K562 (cell line): ENCODE results near the gene TMEM184B. TPM values are rescaled to one million over a fixed set of nuclear protein-coding genes. Genes with fewer than 3 reads are reported as not detected.

Experiments used
- ATAC-seq: fragments of 200-7000 bp; cut with Tn5 transposase; 3 replicates; pipeline ENCODE4 v1.9.1; 2020; ENCODE audit warnings: moderate library complexity
- BruUV-seq: library from RNA; stranded (reverse); fragments of 400-500 nt; replicated peaks from 2 replicates; lab custom pipeline; 2021; lab: Mats Ljungman, UMichigan
- CTCF ChIA-PET: fragments of 300-600 bp; formaldehyde crosslinking; extraction: SDS; loops from one replicate; lab custom pipeline; 2021; ENCODE audit warnings: low intra/inter-chr PET ratio; lab: Yijun Ruan, JAX
- POLR2A ChIA-PET: fragments of 300-600, 350-650 bp; sonication (Branson Sonifier 250); formaldehyde crosslinking; extraction: SDS; loops from one replicate; lab custom pipeline; 2021; ENCODE audit warnings: antibody characterized with exemption, inconsistent platforms; lab: Yijun Ruan, JAX
- DNase-seq, 4 experiments: peaks; one replicate each; pipeline versions ENCODE4 v3.0.0 to v3.0.0-alpha.2; 2011 to 2018; ENCODE audit warnings: low spot score in 3 of 4, mixed read lengths in 3 of 4; ENCODE audit errors: extremely low read depth in 1 of 4
- FAIRE-seq: peaks from 2 replicates; lab custom pipeline; 2011; peaks lifted over from hg19 to GRCh38; lab: Jason Lieb, UNC
- H2AFZ ChIP-seq: 2 replicates; pipeline ENCODE4 v1.6.0; 2011; ENCODE audit warnings: low read depth, low read length, control low read depth, inconsistent platforms
- H3K27ac ChIP-seq: fragments of 200-600 bp; 3 replicates; pipeline ENCODE4 v1.8.0; 2011; ENCODE audit warnings: low read depth, mild to moderate bottlenecking, control low read depth, inconsistent platforms, low read length, moderate library complexity, mixed read lengths; ENCODE audit errors: extremely low read depth
- H3K27me3 ChIP-seq, 2 experiments: fragments of 300-600 bp in 1 of 2; 2 replicates in 1 of 2; 3 replicates in 1 of 2; pipeline versions ENCODE4 v1.6.0 to v1.8.0; 2011; ENCODE audit warnings: inconsistent platforms in 2 of 2, low read length in 2 of 2, mild to moderate bottlenecking in 1 of 2, mixed read lengths in 1 of 2, moderate library complexity in 1 of 2; ENCODE audit not compliant: control insufficient read depth in 2 of 2, insufficient read depth in 2 of 2
- H3K36me3 ChIP-seq: fragments of 300-600 bp; 3 replicates; pipeline ENCODE4 v1.8.0; 2011; ENCODE audit warnings: mild to moderate bottlenecking, low read length, inconsistent platforms; ENCODE audit not compliant: control insufficient read depth, insufficient read depth
- H3K4me1 ChIP-seq, 2 experiments: fragments of 200-600 bp in 1 of 2; replicated peaks in 1 of 2; 2 replicates in 1 of 2; 3 replicates in 1 of 2; pipeline versions ENCODE4 v1.5.1 to v1.8.0; 2011; ENCODE audit warnings: inconsistent platforms in 2 of 2, low read length in 2 of 2, mild to moderate bottlenecking in 1 of 2, mixed read lengths in 1 of 2, moderate library complexity in 1 of 2; ENCODE audit not compliant: control insufficient read depth in 2 of 2, insufficient read depth in 2 of 2
- H3K4me2 ChIP-seq: 2 replicates; pipeline ENCODE4 v1.6.1; 2011; ENCODE audit warnings: low read length, control low read depth, inconsistent platforms, mixed read lengths; ENCODE audit not compliant: insufficient read depth
- H3K4me3 ChIP-seq: fragments of 200-600 bp; sonication (generic), shearing (Covaris generic); 2 replicates; pipeline ENCODE4 v1.5.1; 2016; ENCODE audit warnings: control low read depth, inconsistent platforms
- H3K79me2 ChIP-seq: fragments of 200-600 bp; 3 replicates; pipeline ENCODE4 v1.8.0; 2011; ENCODE audit warnings: low read length, inconsistent platforms; ENCODE audit not compliant: control insufficient read depth, insufficient read depth
- H3K9ac ChIP-seq, 2 experiments: 2 replicates each; pipeline versions ENCODE4 v1.6.0 to v1.6.1; 2011; ENCODE audit warnings: low read depth in 2 of 2, low read length in 2 of 2, control low read depth in 1 of 2, inconsistent platforms in 1 of 2, mild to moderate bottlenecking in 1 of 2, mixed read lengths in 1 of 2; ENCODE audit not compliant: insufficient read depth in 1 of 2
- H3K9me1 ChIP-seq: one replicate; pipeline ENCODE4 v1.6.0; 2011; ENCODE audit warnings: inconsistent platforms, mild to moderate bottlenecking, low read length, moderate library complexity; ENCODE audit not compliant: control insufficient read depth, insufficient read depth
- H3K9me3 ChIP-seq: replicated peaks from 2 replicates; pipeline ENCODE4 v1.5.1; 2011; ENCODE audit warnings: low read depth, low read length, inconsistent platforms; ENCODE audit not compliant: control insufficient read depth, insufficient read depth
- H4K20me1 ChIP-seq: replicated peaks from 2 replicates; pipeline ENCODE4 v1.6.1; 2011; ENCODE audit warnings: low read length, inconsistent platforms, mixed read lengths; ENCODE audit not compliant: control insufficient read depth, insufficient read depth
- BHLHE40 ChIP-seq: IDR thresholded peaks from 2 replicates; pipeline ENCODE4 v1.6.1; 2011; ENCODE audit warnings: low read length, improper control_type of control experiment
- SMC3 ChIP-seq: conservative IDR thresholded peaks from 2 replicates; pipeline ENCODE4 v1.6.1; 2011; ENCODE audit warnings: low read depth, low read length, improper control_type of control experiment; ENCODE audit not compliant: insufficient read depth
- ZNF124 ChIP-seq: sonication (generic); formaldehyde crosslinking; IDR thresholded peaks from 2 replicates; pipeline ENCODE4 v1.8.1; 2022; ENCODE audit warnings: missing genetic modification reagents
- WGBS: fragments of 100-300 bp; shearing (Covaris generic); methylation state at CpG from one replicate; pipeline ENCODE4 v1.1.6; 2016; ENCODE audit warnings: low coverage, mixed read lengths; ENCODE audit not compliant: insufficient coverage; ENCODE audit errors: missing lambda C conversion rate; 5-methylcytosine and 5-hydroxymethylcytosine counted together
- in situ Hi-C: fragments of 300-500 bp; cut with MboI; formaldehyde crosslinking; loops from 4 replicates; pipeline ENCODE4 v1.15.0; 2018; ENCODE audit warnings: inconsistent platforms, mixed read lengths
- intact Hi-C: fragments of 100-400 bp; cut with micrococcal nuclease; formaldehyde crosslinking; loops from 2 replicates; pipeline ENCODE4 v1.14.2; 2022
- polyA plus RNA-seq, 8 experiments: library from polyadenylated mRNA; depleted of rRNA in 4 of 8; stranded (reverse) in 5 of 8; unstranded in 3 of 8; fragments of >200 nt; fragmentation: Nextera tagmentation in 2 of 8; fragmentation: Illumina TruSeq in 1 of 8; extraction: Ambion mirVana in 2 of 8; extraction: Trizol in 1 of 8; gene quantifications; 2 replicates each; pipeline versions ENCODE4 v1.2.1 to v1.2.3, GENCODE V29; 2011 to 2014; ENCODE audit warnings: inconsistent platforms in 1 of 8, missing spikeins in 1 of 8
- total RNA-seq, 7 experiments: library from RNA; depleted of rRNA in 6 of 7; stranded (reverse); fragments of >200 nt in 6 of 7; fragmentation: Illumina TruSeq in 2 of 7; extraction: Trizol in 2 of 7; gene quantifications; 2 replicates each; pipeline versions ENCODE4 v1.2.1 to v1.2.3, GENCODE V29; 2011 to 2021; ENCODE audit warnings: low replicate concordance in 1 of 7
- TF ChIP-seq, protein P1 (sequence below), 3 experiments: IDR thresholded peaks in 2 of 3; conservative IDR thresholded peaks in 1 of 3; 2 replicates each; pipeline ENCODE4 v1.5.1; 2011 to 2012; ENCODE audit warnings: low read length in 3 of 3, mild to moderate bottlenecking in 3 of 3, control low read depth in 2 of 3, improper control_type of control experiment in 1 of 3, inconsistent platforms in 1 of 3, low read depth in 1 of 3, mixed read lengths in 1 of 3, moderate library complexity in 1 of 3; ENCODE audit not compliant: insufficient read depth in 2 of 3

Gene TMEM184B
- total and polyA plus RNA-seq, 9 of the 15 experiments (the other 6 are each of a cell fraction or from before 2014, with no cell fraction given): 0.31 to 25.1 (median 6.2) TPM

- no peak for TF ChIP-seq BHLHE40
- TF ChIP-seq ZNF124 (CRISPR knock-in tag): no peak
- H3K79me2 ChIP-seq: peaks cover 45% of the 10 kb centered on the region
- H3K9me1 ChIP-seq: no peaks in the 10 kb centered on the region
- in situ Hi-C loops (no loop called here), intact Hi-C loops (loop anchor here (10.0 kb wide), 1 partner anchor 90 kb away; no protein-coding TSS in a partner anchor)
- H3K4me3 ChIP-seq: no peak overlapping the region
- H3K9me3 ChIP-seq: no peaks in the 10 kb centered on the region
- H3K4me2 ChIP-seq: no peak overlapping the region
- FAIRE-seq (no peak), DNase-seq (no peak), ATAC-seq (no peak)
- 100% methylated on average over 2 of the region's 6 CpGs for WGBS
- H2AFZ ChIP-seq: no peak overlapping the region
- no peaks in the 10 kb centered on the region for H3K27me3 ChIP-seq
- ChIA-PET CTCF (no interaction called here), POLR2A (no interaction called here)
- H3K9ac ChIP-seq: no peak overlapping the region; a peak in 1 of 4 replicates
- no peaks in the 10 kb centered on the region for H4K20me1 ChIP-seq
- H3K4me1 ChIP-seq: peaks cover 12 to 26% of the 10 kb centered on the region in 2 experiments
- BruUV-seq: no TSS peak
- no peak overlapping the region for H3K27ac ChIP-seq
- peaks cover 16% of the 10 kb centered on the region; the same call in 2 of the 3 replicates for H3K36me3 ChIP-seq
These were observed 8.4 kb downstream of the TMEM184B start for GRCh38 chr22:38264322-38264843.

- H3K27me3 ChIP-seq: no peaks in the 10 kb centered on the region
- H3K27ac ChIP-seq: no peak overlapping the region
- ChIA-PET CTCF (no interaction called here), POLR2A (interaction anchor here (0.6 kb wide), 1 partner anchor 395 kb away, joined by 3 read pairs; no protein-coding TSS in a partner anchor)
- peak overlapping the region in 1 of 2 experiments; percentile 27; a peak in 1 of 4 replicates for H3K9ac ChIP-seq
- no peaks in the 10 kb centered on the region for H3K9me3 ChIP-seq
- 64% methylated on average over 18 of the region's 20 CpGs for WGBS
- BruUV-seq: no TSS peak
- H3K4me3 ChIP-seq: no peak overlapping the region
- H3K79me2 ChIP-seq: peaks cover 46% of the 10 kb centered on the region
- no peak overlapping the region for H3K4me2 ChIP-seq
- peaks cover 16% of the 10 kb centered on the region; the same call in 2 of the 3 replicates for H3K36me3 ChIP-seq
- peaks cover 25 to 36% of the 10 kb centered on the region in 2 experiments for H3K4me1 ChIP-seq
- DNase-seq (peak; percentile 33 to 57 (median 46)), FAIRE-seq (peak; percentile 40), ATAC-seq (peak; percentile 87)
- no peak overlapping the region for H2AFZ ChIP-seq
- no peaks in the 10 kb centered on the region for H3K9me1 ChIP-seq
- intact Hi-C loops: loop anchor here (10.0 kb wide), 1 partner anchor 93 kb away; no protein-coding TSS in a partner anchor
- in situ Hi-C loops: no loop called here
- H4K20me1 ChIP-seq: no peaks in the 10 kb centered on the region
- peak; percentile 40; the same call in 1 of the 2 replicates for TF ChIP-seq SMC3
- TF ChIP-seq, protein P1, sequence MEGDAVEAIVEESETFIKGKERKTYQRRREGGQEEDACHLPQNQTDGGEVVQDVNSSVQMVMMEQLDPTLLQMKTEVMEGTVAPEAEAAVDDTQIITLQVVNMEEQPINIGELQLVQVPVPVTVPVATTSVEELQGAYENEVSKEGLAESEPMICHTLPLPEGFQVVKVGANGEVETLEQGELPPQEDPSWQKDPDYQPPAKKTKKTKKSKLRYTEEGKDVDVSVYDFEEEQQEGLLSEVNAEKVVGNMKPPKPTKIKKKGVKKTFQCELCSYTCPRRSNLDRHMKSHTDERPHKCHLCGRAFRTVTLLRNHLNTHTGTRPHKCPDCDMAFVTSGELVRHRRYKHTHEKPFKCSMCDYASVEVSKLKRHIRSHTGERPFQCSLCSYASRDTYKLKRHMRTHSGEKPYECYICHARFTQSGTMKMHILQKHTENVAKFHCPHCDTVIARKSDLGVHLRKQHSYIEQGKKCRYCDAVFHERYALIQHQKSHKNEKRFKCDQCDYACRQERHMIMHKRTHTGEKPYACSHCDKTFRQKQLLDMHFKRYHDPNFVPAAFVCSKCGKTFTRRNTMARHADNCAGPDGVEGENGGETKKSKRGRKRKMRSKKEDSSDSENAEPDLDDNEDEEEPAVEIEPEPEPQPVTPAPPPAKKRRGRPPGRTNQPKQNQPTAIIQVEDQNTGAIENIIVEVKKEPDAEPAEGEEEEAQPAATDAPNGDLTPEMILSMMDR (IDR thresholded peaks at IDR 0.05 in 2 of 3, conservative IDR thresholded peaks at IDR 0.05 in 1 of 3; ENCODE audit: insufficient read depth in 2 of 3, low read depth in 1 of 3, low read length in 3 of 3): peak; percentile 62 to 73 (median 66)
These were observed 10.6 kb downstream of the TMEM184B start for GRCh38 chr22:38262051-38262795.
